WERI-Rb-1 (cell line): ENCODE results near the gene PRAC2.

ENCODE experiments used
- DNase-seq: peaks from one replicate; pipeline ENCODE4 v3.0.0-alpha.2; 2020
- H3K27ac ChIP-seq: fragments of 250-450 bp; sonication (Bioruptor Pico); 2 replicates; pipeline ENCODE4 v1.5.1; 2020; ENCODE audit warnings: mild to moderate bottlenecking, moderate library complexity
- H3K27me3 ChIP-seq: fragments of 250-450 bp; sonication (Bioruptor Pico); 2 replicates; pipeline ENCODE4 v1.5.1; 2021; ENCODE audit warnings: mild to moderate bottlenecking, low read depth, moderate library complexity; ENCODE audit not compliant: insufficient read depth, severe bottlenecking
- H3K36me3 ChIP-seq: fragments of 250-450 bp; sonication (Bioruptor Pico); 2 replicates; pipeline ENCODE4 v1.5.1; 2020; ENCODE audit warnings: mild to moderate bottlenecking, moderate library complexity
- H3K4me3 ChIP-seq: 2 replicates; pipeline ENCODE4 v1.5.1; 2011; ENCODE audit warnings: low read depth, mild to moderate bottlenecking, control low read depth, low read length
- H3K9me3 ChIP-seq: fragments of 250-450 bp; sonication (Bioruptor Pico); 2 replicates; pipeline ENCODE4 v1.5.1; 2021; ENCODE audit warnings: mild to moderate bottlenecking, moderate library complexity; ENCODE audit not compliant: severe bottlenecking
- CTCF ChIP-seq: IDR thresholded peaks from 2 replicates; pipeline ENCODE4 v1.5.1; 2011; ENCODE audit warnings: low read depth, mild to moderate bottlenecking, control low read depth, inconsistent platforms, low read length

The PRAC2 gene

GRCh38 chr17:48751733-48752398 is 28.9 kb downstream of the PRAC2 start:
- no peak for DNase-seq
- Histone ChIP-seq H3K4me3 (no peak overlapping the region), H3K27ac (no peak overlapping the region), H3K9me3 (peaks cover 20% of the 10 kb centered on the region), H3K27me3 (peaks cover 100% of the 10 kb centered on the region), H3K36me3 (no peaks in the 10 kb centered on the region)
- no peak for TF ChIP-seq CTCF

- Histone ChIP-seq H3K27me3 (peaks cover 100% of the 10 kb centered on the region), H3K36me3 (no peaks in the 10 kb centered on the region), H3K27ac (no peak overlapping the region), H3K9me3 (peaks cover 12% of the 10 kb centered on the region), H3K4me3 (no peak overlapping the region)
- DNase-seq = no peak
- no peak for TF ChIP-seq CTCF
These were observed 29.7 kb downstream of the PRAC2 start for GRCh38 chr17:48752399-48753288.

GRCh38 chr17:48753794-48754499 is 31.0 kb downstream of the PRAC2 start:
- Histone ChIP-seq H3K36me3 (no peaks in the 10 kb centered on the region), H3K27me3 (peaks cover 100% of the 10 kb centered on the region), H3K9me3 (peaks cover 8% of the 10 kb centered on the region), H3K27ac (no peak overlapping the region), H3K4me3 (no peak overlapping the region)
- no peak for DNase-seq
- no peak for TF ChIP-seq CTCF

GRCh38 chr17:48754500-48755261 is 31.7 kb downstream of the PRAC2 start:
- no peak overlapping the region for H3K27ac ChIP-seq
- H3K9me3 ChIP-seq = peaks cover 12% of the 10 kb centered on the region
- TF ChIP-seq CTCF = 0 out of 2 replicates have a peak, but pooled peaks have one; percentile 8
- H3K36me3 ChIP-seq = no peaks in the 10 kb centered on the region
- no peak overlapping the region for H3K4me3 ChIP-seq
- H3K27me3 ChIP-seq = peaks cover 100% of the 10 kb centered on the region
- DNase-seq = no peak

- no peak for DNase-seq
- Histone ChIP-seq H3K4me3 (no peak overlapping the region), H3K27me3 (peaks cover 100% of the 10 kb centered on the region), H3K27ac (no peak overlapping the region), H3K9me3 (peaks cover 9% of the 10 kb centered on the region), H3K36me3 (no peaks in the 10 kb centered on the region)
- no peak for TF ChIP-seq CTCF
These were observed 32.4 kb downstream of the PRAC2 start for GRCh38 chr17:48755356-48755755.
